RWPE1 (cell line): ENCODE measurements around the gene INTS7.

ENCODE experiments used
- CTCF ChIA-PET: fragments of 350-600 bp; sonication (Branson Sonifier 250); formaldehyde crosslinking; extraction: SDS; loops from one replicate; lab custom pipeline; 2021; lab: Yijun Ruan, JAX
- POLR2A ChIA-PET: fragments of 400-600 bp; formaldehyde crosslinking; extraction: SDS; loops from one replicate; lab custom pipeline; 2020; ENCODE audit warnings: antibody characterized with exemption; ENCODE audit not compliant: low non-redundant PET; lab: Yijun Ruan, JAX
- DNase-seq: peaks from one replicate; pipeline ENCODE4 v3.0.0; 2012; ENCODE audit warnings: low spot score
- H3K27ac ChIP-seq: fragments of 450-650 bp; 2 replicates; pipeline ENCODE4 v1.5.1; 2017
- CTCF ChIP-seq: fragments of 450-650 bp; conservative IDR thresholded peaks from 2 replicates; pipeline ENCODE4 v1.5.1; 2017; ENCODE audit warnings: low read depth, mild to moderate bottlenecking

The INTS7 gene

GRCh38 chr1:212055333-212055732 is 20.0 kb upstream of the INTS7 start:
- no peak overlapping the region for H3K27ac ChIP-seq
- ChIA-PET CTCF (interaction anchor here (1.2 kb wide), 1 partner anchor 17 kb away, joined by 5 read pairs; no protein-coding TSS in a partner anchor), POLR2A (no interaction called here)
- TF ChIP-seq CTCF, result no peak
- no peak for DNase-seq

- H3K27ac ChIP-seq, result no peak overlapping the region
- no peak for TF ChIP-seq CTCF
- CTCF ChIA-PET, result interaction anchor here (1.2 kb wide), 1 partner anchor 18 kb away, joined by 5 read pairs; no protein-coding TSS in a partner anchor
- POLR2A ChIA-PET, result no interaction called here
- DNase-seq, result no peak
These were observed 18.6 kb upstream of the INTS7 start for GRCh38 chr1:212053993-212054392.

- DNase-seq, result no peak
- ChIA-PET CTCF (interaction anchor here (0.7 kb wide), 1 partner anchor 1006 kb away, joined by 4 read pairs; no protein-coding TSS in a partner anchor), POLR2A (no interaction called here)
- H3K27ac ChIP-seq, result no peak overlapping the region
- no peak for TF ChIP-seq CTCF
These were observed 10.6 kb upstream of the INTS7 start for GRCh38 chr1:212045981-212046380.

GRCh38 chr1:212044851-212045250 is 9.5 kb upstream of the INTS7 start:
- H3K27ac ChIP-seq, result no peak overlapping the region
- CTCF ChIA-PET, result interaction anchor here (0.7 to 0.9 kb wide), 2 partner anchors 10 to 256 kb away, joined by 7 to 9 read pairs; partner anchors contain the start of genes DTL and INTS7
- POLR2A ChIA-PET, result no interaction called here
- no peak for TF ChIP-seq CTCF
- DNase-seq, result no peak

- DNase-seq, result no peak
- ChIA-PET CTCF (no interaction called here), POLR2A (no interaction called here)
- H3K27ac ChIP-seq, result no peak overlapping the region
- no peak for TF ChIP-seq CTCF
These were observed 7.1 kb upstream of the INTS7 start for GRCh38 chr1:212042436-212042835.

GRCh38 chr1:212040629-212041412 is 5.5 kb upstream of the INTS7 start:
- ChIA-PET POLR2A (interaction anchor here (0.6 kb wide), 1 partner anchor 661 kb away, joined by 3 read pairs; no protein-coding TSS in a partner anchor), CTCF (interaction anchor here (0.6 kb wide), 1 partner anchor 298 kb away, joined by 3 read pairs; no protein-coding TSS in a partner anchor)
- TF ChIP-seq CTCF, result no peak
- DNase-seq, result no peak
- H3K27ac ChIP-seq, result no peak overlapping the region
